Measurements from ENCODE around the gene ADGRV1. TPM values are rescaled to one million over a fixed set of nuclear protein-coding genes. Genes with fewer than 3 reads are reported as not detected.

ADGRV1 gene
- total and polyA plus RNA-seq, 9 of the 15 experiments (the other 6 are each of a cell fraction or from before 2014, with no cell fraction given) = 21.7 to 156 (median 58.2) TPM

DNA sequence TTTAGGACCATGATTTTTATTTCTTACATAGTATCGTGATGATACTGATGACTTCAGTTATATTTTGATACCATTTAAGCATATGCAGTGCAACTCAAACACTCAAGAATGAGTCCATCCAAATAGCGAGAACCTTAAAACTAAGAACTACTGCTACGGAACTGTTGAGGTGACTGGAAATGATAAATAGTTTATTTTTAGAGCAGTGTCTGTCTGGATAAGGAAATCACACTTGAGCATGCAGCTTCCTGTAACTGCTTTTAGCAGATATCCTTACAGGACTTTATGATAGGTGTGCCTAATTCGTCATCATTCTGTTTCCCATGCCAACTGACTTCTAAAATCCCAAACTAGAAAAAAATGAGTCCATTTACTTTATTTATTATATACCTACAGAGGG, 85.5 kb downstream of the ADGRV1 start (continued):
- TF ChIP-seq ARID3B (CRISPR knock-in tag; IDR thresholded peaks at IDR 0.05; ENCODE audit: borderline replicate concordance) (no peak), ILF3 (IDR thresholded peaks at IDR 0.05; ENCODE audit: borderline replicate concordance) (0 out of 2 replicates have a peak, but pooled peaks have one; percentile 34), TAL1 (IDR thresholded peaks at IDR 0.05) (peak; percentile 98), KLF6 (CRISPR knock-in tag; IDR thresholded peaks at IDR 0.05; ENCODE audit: borderline replicate concordance) (peak; percentile 8; the same call in 1 of the 2 replicates), ZNF77 (CRISPR knock-in tag; IDR thresholded peaks at IDR 0.05) (no peak), ZNF316 (IDR thresholded peaks at IDR 0.05) (no peak; the same call in 1 of the 2 replicates), ZBTB17 (CRISPR knock-in tag; IDR thresholded peaks at IDR 0.05) (0 out of 2 replicates have a peak, but pooled peaks have one; percentile 47), ASH1L (IDR thresholded peaks at IDR 0.05; ENCODE audit: borderline replicate concordance, low read depth, partially characterized antibody) (no peak), RBM14 (IDR thresholded peaks at IDR 0.05; ENCODE audit: borderline replicate concordance, insufficient read depth, low read depth, low read length) (no peak), HNRNPUL1 (IDR thresholded peaks at IDR 0.05; ENCODE audit: low read length) (no peak), SMARCB1 (IDR thresholded peaks at IDR 0.05; ENCODE audit: insufficient read length, low read depth) (peak; percentile 65), CBX3 (IDR thresholded peaks at IDR 0.05; ENCODE audit: borderline replicate concordance in 1 of 2, low read length in 2 of 2) (peak in 1 of 2 experiments; percentile 49; a peak in 1 of 3 replicates), TARDBP (IDR thresholded peaks at IDR 0.05) (no peak), ZNF668 (CRISPR knock-in tag; IDR thresholded peaks at IDR 0.05) (no peak), KAT7 (CRISPR knock-in tag; IDR thresholded peaks at IDR 0.05; ENCODE audit: borderline replicate concordance) (no peak), RFX5 (IDR thresholded peaks at IDR 0.05; ENCODE audit: low read depth, low read length) (no peak), CAMTA2 (CRISPR knock-in tag; conservative IDR thresholded peaks at IDR 0.05) (no peak), ZNF696 (CRISPR knock-in tag; conservative IDR thresholded peaks at IDR 0.05) (no peak), PML (IDR thresholded peaks at IDR 0.05; ENCODE audit: low read length) (peak; percentile 98), KLF13 (tag; IDR thresholded peaks at IDR 0.05; ENCODE audit: borderline replicate concordance, low read depth) (no peak)
- TF ChIP-seq, protein P1, sequence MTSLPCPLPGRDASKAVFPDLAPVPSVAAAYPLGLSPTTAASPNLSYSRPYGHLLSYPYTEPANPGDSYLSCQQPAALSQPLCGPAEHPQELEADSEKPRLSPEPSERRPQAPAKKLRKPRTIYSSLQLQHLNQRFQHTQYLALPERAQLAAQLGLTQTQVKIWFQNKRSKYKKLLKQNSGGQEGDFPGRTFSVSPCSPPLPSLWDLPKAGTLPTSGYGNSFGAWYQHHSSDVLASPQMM (CRISPR knock-in tag; IDR thresholded peaks at IDR 0.05) = no peak
- TF ChIP-seq, protein P2, sequence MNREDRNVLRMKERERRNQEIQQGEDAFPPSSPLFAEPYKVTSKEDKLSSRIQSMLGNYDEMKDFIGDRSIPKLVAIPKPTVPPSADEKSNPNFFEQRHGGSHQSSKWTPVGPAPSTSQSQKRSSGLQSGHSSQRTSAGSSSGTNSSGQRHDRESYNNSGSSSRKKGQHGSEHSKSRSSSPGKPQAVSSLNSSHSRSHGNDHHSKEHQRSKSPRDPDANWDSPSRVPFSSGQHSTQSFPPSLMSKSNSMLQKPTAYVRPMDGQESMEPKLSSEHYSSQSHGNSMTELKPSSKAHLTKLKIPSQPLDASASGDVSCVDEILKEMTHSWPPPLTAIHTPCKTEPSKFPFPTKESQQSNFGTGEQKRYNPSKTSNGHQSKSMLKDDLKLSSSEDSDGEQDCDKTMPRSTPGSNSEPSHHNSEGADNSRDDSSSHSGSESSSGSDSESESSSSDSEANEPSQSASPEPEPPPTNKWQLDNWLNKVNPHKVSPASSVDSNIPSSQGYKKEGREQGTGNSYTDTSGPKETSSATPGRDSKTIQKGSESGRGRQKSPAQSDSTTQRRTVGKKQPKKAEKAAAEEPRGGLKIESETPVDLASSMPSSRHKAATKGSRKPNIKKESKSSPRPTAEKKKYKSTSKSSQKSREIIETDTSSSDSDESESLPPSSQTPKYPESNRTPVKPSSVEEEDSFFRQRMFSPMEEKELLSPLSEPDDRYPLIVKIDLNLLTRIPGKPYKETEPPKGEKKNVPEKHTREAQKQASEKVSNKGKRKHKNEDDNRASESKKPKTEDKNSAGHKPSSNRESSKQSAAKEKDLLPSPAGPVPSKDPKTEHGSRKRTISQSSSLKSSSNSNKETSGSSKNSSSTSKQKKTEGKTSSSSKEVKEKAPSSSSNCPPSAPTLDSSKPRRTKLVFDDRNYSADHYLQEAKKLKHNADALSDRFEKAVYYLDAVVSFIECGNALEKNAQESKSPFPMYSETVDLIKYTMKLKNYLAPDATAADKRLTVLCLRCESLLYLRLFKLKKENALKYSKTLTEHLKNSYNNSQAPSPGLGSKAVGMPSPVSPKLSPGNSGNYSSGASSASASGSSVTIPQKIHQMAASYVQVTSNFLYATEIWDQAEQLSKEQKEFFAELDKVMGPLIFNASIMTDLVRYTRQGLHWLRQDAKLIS (CRISPR knock-in tag; IDR thresholded peaks at IDR 0.05) = no peak
- TF ChIP-seq, protein P3, sequence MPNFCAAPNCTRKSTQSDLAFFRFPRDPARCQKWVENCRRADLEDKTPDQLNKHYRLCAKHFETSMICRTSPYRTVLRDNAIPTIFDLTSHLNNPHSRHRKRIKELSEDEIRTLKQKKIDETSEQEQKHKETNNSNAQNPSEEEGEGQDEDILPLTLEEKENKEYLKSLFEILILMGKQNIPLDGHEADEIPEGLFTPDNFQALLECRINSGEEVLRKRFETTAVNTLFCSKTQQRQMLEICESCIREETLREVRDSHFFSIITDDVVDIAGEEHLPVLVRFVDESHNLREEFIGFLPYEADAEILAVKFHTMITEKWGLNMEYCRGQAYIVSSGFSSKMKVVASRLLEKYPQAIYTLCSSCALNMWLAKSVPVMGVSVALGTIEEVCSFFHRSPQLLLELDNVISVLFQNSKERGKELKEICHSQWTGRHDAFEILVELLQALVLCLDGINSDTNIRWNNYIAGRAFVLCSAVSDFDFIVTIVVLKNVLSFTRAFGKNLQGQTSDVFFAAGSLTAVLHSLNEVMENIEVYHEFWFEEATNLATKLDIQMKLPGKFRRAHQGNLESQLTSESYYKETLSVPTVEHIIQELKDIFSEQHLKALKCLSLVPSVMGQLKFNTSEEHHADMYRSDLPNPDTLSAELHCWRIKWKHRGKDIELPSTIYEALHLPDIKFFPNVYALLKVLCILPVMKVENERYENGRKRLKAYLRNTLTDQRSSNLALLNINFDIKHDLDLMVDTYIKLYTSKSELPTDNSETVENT (CRISPR knock-in tag; IDR thresholded peaks at IDR 0.05) = no peak

Measured in K562 (cell line).